ENCODE results near the gene SLC17A5.

- TF ChIP-seq CTCF (IDR thresholded peaks at IDR 0.05) (no peak), EZH2 (IDR thresholded peaks at IDR 0.05) (no peak)
These were observed 14.8 kb downstream of the SLC17A5 start for GRCh38 chr6:73639040-73639439.
